Stimulated activated CD4-positive, alpha-beta T cell treated with anti-CD3 and anti-CD28 coated beads, Interleukin-4, amount 100 ng/mL, for 48 hours (primary cell): ENCODE measurements around the gene OXLD1.

Source experiments
- DNase-seq, 2 donors: peaks; one replicate each; pipeline ENCODE4 v3.0.0-alpha.2; 2020; ENCODE audit warnings: low read depth in 2 of 2

Gene OXLD1

DNA sequence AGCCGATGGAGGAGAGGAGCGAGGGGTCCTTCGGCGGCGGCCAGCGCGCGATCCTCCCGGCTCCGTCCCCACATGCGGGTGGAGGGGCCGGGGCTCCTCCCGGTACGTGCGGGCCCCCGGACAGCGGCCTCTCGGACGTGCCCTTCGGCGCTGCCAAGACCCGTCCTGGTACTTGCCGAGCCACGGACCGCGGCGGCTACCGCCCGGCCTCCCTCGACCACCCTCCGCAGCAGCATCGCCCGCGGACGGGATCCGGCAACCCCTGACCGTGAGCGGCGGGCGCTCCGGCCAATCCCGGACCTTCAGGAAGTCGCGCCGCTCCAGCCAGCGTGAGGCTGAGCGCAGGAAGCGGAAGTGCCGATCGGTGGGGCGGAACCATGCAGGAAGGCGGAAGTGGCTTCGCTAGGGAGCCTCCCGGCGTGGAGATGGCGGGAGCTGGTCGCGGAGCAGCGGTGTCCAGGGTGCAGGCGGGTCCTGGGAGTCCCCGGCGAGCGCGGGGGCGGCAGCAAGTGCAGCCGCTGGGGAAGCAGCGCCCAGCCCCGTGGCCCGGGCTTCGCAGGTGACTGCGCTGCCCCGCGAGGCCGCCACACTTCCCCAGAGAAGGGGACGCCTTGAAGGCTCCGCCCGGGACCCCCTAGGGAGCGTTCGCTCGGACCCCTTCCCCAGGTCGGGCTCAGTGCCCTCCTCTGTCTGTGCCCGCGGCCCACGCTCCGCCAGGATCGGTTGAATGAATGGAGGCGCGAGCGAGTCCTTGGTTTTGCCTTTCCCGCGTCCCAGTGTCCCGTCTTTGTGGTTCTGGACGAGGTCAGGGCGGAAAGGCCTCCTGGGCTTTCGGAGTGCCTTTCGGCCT is at the start of gene OXLD1, which contains the start of gene CCDC137:
TSS of gene OXLD1 (minus strand) at position 264 of the 850 bp plus-strand sequence. CDS start at position 236, 28 bp downstream.
TSS of gene CCDC137 (plus strand) at position 396 of the 850 bp plus-strand sequence. CDS start at position 426, 30 bp downstream.
- peak; percentile 88 to 93 for DNase-seq

DNA sequence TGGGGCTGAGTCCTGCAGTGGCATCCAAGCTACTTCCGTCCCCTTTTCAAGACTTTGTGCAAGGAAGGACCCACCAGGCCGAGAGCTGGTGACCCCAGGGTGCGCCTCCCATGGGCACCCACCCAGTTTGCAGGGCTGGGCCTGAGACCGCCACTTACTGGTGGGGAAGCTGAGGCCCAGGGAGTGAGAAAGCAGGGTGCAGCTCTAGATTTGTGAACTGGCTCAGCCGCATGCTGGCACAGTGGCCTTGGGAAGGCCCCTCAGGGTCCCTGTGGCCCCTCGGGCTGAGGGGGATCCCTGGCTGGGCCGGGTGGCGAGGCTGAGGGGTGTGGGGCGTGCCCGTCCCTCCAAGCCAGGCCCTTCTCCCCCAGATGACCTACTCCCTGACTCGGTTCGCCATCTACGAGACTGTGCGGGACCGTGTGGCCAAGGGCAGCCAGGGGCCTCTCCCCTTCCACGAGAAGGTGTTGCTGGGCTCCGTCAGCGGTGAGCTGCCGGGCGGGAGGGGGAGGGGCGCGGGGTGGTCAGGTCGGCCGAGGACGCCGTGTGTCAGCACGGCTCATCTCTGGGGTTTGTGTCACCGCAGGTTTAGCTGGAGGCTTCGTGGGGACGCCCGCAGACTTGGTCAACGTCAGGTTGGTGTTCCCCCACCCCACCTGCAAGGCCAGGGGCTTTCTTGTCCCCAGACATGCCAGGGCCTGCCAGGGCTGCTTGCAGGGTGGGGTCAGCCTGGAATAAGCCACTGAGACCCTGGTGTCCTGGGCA is 48.9 kb upstream of the OXLD1 start:
- DNase-seq = no peak

- DNase-seq = no peak
Measured at GRCh38 chr17:81714412-81715106, 48.2 kb upstream of the OXLD1 start.

DNA sequence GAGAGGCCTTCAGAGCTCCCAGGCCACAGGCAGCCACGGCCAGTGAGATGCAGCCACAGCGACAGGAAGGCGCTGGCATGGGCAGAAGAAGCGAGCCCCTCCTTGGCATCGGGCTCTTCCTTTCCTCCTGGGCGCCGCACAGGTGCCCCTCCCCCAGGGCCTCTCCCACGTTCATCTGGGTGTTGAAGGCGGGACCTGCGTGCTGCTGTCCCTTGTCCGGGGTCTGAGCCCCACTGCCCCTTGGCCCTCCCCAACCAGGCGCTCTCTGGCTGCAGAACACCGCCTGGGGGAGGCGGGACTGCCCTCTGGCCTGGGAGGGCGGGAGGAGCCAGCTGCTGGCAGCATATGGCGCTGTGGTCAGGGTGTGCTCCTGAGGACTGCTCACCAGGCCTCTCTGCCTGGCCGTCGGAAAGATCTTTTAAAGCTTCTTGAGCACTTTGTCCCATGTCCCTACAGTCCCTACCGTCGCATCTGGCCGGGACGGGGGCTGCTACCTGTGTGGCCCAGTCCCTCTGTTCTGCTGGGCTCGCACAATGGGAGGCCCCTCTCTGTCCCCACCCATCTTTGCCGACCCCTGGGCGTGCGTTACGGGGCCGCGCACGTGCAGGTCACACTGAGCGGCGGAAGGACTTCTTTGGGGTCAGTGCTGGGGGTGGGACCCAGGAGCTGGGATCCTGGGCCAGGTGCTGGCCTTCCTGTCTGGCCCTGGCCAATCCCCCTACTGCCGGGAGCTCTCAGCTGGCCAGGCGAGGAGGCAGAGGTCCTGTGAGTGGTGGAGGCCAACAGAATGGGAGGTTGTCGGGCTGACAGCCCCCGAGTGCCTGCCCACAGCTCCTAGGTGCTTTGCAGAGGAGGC is 47.4 kb upstream of the OXLD1 start:
- DNase-seq = no peak

DNA sequence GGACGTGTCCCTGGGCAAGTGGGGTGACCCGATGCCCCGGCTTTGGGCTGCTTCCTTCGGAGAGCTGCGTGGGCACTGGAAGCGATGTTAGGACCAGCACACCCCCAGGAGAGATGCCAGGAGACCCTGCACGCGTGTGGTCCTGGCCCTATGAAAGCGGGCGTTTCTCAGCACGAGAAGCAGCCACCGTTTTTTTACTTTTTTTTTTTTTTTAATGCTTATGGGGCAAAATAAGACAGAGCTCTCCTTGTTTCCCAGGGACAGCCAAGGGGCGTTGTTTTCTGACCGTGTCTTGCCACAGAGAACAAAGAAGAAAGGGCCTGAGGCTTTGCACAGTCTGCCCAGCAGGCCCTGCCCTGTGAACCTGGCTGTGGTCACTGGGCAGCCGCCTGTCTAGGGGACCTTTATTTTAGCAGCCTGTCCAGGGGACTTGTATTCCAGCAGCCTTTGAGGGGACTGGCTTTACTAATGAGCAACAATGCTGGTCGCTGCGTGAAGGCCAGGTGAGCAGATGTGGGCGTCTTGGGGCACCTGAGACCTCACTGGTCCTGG is 46.7 kb upstream of the OXLD1 start:
- DNase-seq = no peak

DNA sequence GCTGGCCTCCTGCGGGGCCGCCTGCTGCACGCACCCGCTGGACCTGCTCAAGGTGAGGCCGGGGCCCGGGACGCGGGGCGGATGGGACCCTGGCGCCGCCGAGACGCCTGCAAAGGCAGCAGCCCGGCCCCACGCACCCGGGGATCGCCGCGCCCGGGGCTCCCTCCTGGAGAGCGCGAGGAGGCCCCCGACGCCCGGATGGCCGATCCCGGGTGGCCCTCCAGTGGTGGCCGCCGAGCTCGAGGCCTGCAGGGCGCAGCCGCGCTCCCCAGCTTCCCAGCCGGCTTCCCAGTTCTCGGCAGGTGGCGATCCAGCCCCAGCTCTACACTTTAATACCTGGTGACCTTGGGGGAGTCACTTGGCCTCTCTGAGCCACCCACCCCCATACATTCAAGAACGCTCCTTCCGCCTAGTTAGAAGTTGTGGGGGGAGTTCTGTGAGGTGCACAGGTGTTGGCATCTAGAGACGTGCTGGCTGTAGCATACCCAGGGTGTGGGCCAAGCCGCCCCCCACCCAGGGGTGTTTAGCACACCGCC is 46.1 kb upstream of the OXLD1 start:
- no peak for DNase-seq

DNA sequence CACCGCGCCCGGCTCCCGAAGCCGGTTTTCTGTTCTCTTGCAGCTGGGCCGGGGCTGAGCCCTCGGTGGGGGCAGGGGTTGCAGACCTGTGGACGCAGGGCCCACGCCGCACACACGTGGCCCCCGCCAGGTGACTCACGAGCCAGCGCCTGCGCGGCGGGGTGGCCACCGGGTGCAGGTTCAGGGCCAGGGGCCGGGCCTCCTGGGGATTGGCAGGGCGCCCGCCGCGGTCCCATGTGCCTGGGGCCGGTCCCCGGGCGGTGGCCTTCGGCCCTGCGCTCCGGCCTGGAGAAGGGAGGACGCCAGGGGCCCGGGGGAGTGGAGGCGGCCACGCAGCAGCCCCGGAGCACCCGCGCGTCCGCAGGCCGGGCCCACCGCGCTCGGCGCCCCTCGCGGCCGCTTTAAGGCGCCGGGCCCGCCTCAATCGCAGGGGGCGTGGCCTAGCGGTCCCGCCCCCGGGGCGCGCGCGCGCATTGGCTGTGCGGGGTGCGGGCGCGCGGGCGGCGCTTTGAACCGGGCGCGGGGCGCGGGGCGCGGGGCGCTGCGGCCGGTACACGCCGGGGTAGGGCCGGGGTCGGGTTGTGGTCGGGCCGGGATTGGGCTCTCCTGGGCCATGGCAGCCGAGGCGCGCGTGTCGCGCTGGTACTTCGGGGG is 45.5 kb upstream of the OXLD1 start, which contains the start of gene SLC25A10:
TSS of gene SLC25A10 (plus strand) at position 471 of the 654 bp plus-strand sequence. CDS start at position 614, 143 bp downstream.
- DNase-seq = peak; percentile 75 to 83

GRCh38 chr17:81710514-81711308 is 44.3 kb upstream of the OXLD1 start:
- DNase-seq = no peak

GRCh38 chr17:81708739-81709185 is 42.4 kb upstream of the OXLD1 start:
- DNase-seq = no peak

- DNase-seq = no peak
Measured at GRCh38 chr17:81707725-81708646, 41.6 kb upstream of the OXLD1 start.

GRCh38 chr17:81706757-81707624 is 40.6 kb upstream of the OXLD1 start:
- DNase-seq = no peak

GRCh38 chr17:81706232-81706611 is 39.8 kb upstream of the OXLD1 start:
- DNase-seq = no peak

DNA sequence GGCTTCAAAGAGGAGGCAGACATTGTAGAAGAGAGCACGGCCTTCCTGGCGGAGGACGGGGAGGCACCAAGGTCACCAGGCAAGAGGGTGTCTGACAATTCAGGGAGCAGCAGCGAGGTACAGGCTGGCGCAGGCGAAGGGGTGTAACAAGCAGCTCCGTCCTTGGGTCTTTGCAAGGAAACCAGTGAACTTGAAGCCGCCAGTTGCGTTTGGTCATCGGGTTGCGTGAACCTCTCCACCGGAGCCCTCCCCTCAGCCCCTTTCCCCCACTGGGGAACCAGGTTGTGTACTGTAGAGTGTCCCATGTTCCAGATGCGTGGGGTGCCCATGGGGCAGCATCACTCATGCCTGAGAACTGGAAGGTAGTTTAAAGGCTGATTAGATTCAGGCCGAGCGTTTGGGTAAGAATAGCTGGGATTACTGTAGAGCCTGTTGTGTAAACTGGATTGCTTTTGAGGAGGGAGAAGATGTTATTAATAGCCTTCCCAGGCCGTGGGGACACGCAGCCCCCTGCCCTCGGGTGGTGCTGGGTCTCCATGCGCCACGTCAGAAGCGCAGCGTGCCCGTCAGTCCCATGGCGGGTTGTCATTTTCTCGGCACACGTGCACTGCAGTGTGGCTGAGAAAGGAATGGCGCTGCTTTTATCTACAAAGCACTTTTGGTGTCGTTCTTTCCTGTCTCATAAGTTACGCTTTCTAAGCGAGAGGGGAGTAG is 39.3 kb upstream of the OXLD1 start:
- DNase-seq = no peak

GRCh38 chr17:81703747-81704654 is 37.6 kb upstream of the OXLD1 start:
- DNase-seq = no peak
